Mesenchymal stem cell (in vitro differentiated cells and primary cell): ENCODE data around the gene ITGAD.

Source experiments
- DNase-seq: peaks from one replicate; pipeline ENCODE4 v3.0.0-alpha.2; 2013
- H2AFZ ChIP-seq: one replicate; pipeline ENCODE4 v1.6.1; 2013; ENCODE audit warnings: low read depth, mild to moderate bottlenecking, control low read depth, inconsistent platforms, low read length, moderate library complexity
- H2AK5ac ChIP-seq: 2 replicates; pipeline ENCODE4 v1.6.1; 2013; ENCODE audit warnings: low read length, moderate library complexity, mild to moderate bottlenecking, inconsistent platforms; ENCODE audit not compliant: severe bottlenecking
- H2BK120ac ChIP-seq: one replicate; pipeline ENCODE4 v1.6.1; 2013; ENCODE audit warnings: low read depth, mild to moderate bottlenecking, inconsistent platforms, low read length, moderate library complexity
- H2BK12ac ChIP-seq, 2 experiments: one replicate each; pipeline ENCODE4 v1.6.1; 2013; ENCODE audit warnings: inconsistent platforms in 2 of 2, low read length in 2 of 2, mild to moderate bottlenecking in 2 of 2, moderate library complexity in 2 of 2, control low read depth in 1 of 2
- H2BK15ac ChIP-seq: one replicate; pipeline ENCODE4 v1.6.1; 2013; ENCODE audit warnings: mild to moderate bottlenecking, low read depth, inconsistent platforms; ENCODE audit not compliant: poor library complexity, severe bottlenecking
- H2BK5ac ChIP-seq: 2 replicates; pipeline ENCODE4 v1.6.1; 2013; ENCODE audit warnings: low read depth, mild to moderate bottlenecking, low read length, control low read depth, inconsistent platforms; ENCODE audit not compliant: poor library complexity, severe bottlenecking
- H3K14ac ChIP-seq, 2 experiments: one replicate each; pipeline ENCODE4 v1.6.1; 2013; ENCODE audit warnings: inconsistent platforms in 2 of 2, low read length in 2 of 2, control low read depth in 1 of 2, mild to moderate bottlenecking in 1 of 2, moderate library complexity in 1 of 2
- H3K18ac ChIP-seq, 2 experiments: one replicate each; pipeline ENCODE4 v1.6.1; 2013; ENCODE audit warnings: inconsistent platforms in 2 of 2, low read length in 2 of 2, control low read depth in 1 of 2, low read depth in 1 of 2, mild to moderate bottlenecking in 1 of 2
- H3K23ac ChIP-seq, 2 experiments: one replicate each; pipeline ENCODE4 v1.6.1; 2013; ENCODE audit warnings: inconsistent platforms in 2 of 2, low read length in 2 of 2, mild to moderate bottlenecking in 2 of 2, moderate library complexity in 2 of 2, control low read depth in 1 of 2
- H3K27ac ChIP-seq: 2 replicates; pipeline ENCODE4 v1.5.1; 2013; ENCODE audit warnings: mild to moderate bottlenecking, moderate library complexity, low read length, control low read depth, inconsistent platforms; ENCODE audit not compliant: poor library complexity, severe bottlenecking
- H3K27me3 ChIP-seq, 2 experiments: 2 replicates each; pipeline versions ENCODE4 v1.6.1 to v1.7.0; 2013; ENCODE audit warnings: low read length in 2 of 2, mild to moderate bottlenecking in 2 of 2, moderate library complexity in 2 of 2, control low read depth in 1 of 2, inconsistent platforms in 1 of 2; ENCODE audit not compliant: control insufficient read depth in 1 of 2, insufficient read depth in 1 of 2
- H3K36me3 ChIP-seq, 2 experiments: 2 replicates each; pipeline versions ENCODE4 v1.6.1 to v1.7.0; 2013; ENCODE audit warnings: low read length in 2 of 2, control low read depth in 1 of 2, inconsistent platforms in 1 of 2, low read depth in 1 of 2, mild to moderate bottlenecking in 1 of 2; ENCODE audit not compliant: insufficient read depth in 2 of 2, control insufficient read depth in 1 of 2
- H3K4ac ChIP-seq, 2 experiments: one replicate each; pipeline ENCODE4 v1.6.1; 2013; ENCODE audit warnings: inconsistent platforms in 2 of 2, low read length in 2 of 2, mild to moderate bottlenecking in 2 of 2, moderate library complexity in 2 of 2, control low read depth in 1 of 2, low read depth in 1 of 2
- H3K4me1 ChIP-seq: 2 replicates; pipeline ENCODE4 v1.6.1; 2013; ENCODE audit warnings: low read depth, low read length, control low read depth; ENCODE audit not compliant: control insufficient read depth, insufficient read depth
- H3K4me2 ChIP-seq: 2 replicates; pipeline ENCODE4 v1.6.1; 2013; ENCODE audit warnings: low read length, mild to moderate bottlenecking, inconsistent platforms; ENCODE audit not compliant: poor library complexity, severe bottlenecking
- H3K4me3 ChIP-seq, 2 experiments: 2 replicates each; pipeline versions ENCODE4 v1.5.1 to v1.7.0; 2013; ENCODE audit warnings: low read length in 2 of 2, mild to moderate bottlenecking in 2 of 2, control low read depth in 1 of 2, low read depth in 1 of 2; ENCODE audit not compliant: insufficient read depth in 1 of 2
- H3K79me1 ChIP-seq: replicated peaks from 2 replicates; pipeline ENCODE4 v1.6.1; 2013; ENCODE audit warnings: mild to moderate bottlenecking, control low read depth, low read length, inconsistent platforms; ENCODE audit not compliant: poor library complexity, severe bottlenecking
- H3K9ac ChIP-seq: 2 replicates; pipeline ENCODE4 v1.7.0; 2013; ENCODE audit warnings: mild to moderate bottlenecking, low read length, moderate library complexity
- H3K9me3 ChIP-seq: 2 replicates; pipeline ENCODE4 v1.7.0; 2013; ENCODE audit warnings: mild to moderate bottlenecking, low read length; ENCODE audit not compliant: control insufficient read depth
- H4K8ac ChIP-seq: one replicate; pipeline ENCODE4 v1.6.1; 2013; ENCODE audit warnings: inconsistent platforms, mild to moderate bottlenecking, low read length, moderate library complexity
- H4K91ac ChIP-seq: one replicate; pipeline ENCODE4 v1.6.1; 2013; ENCODE audit warnings: mild to moderate bottlenecking, low read length, inconsistent platforms
- WGBS: methylation state at CpG from one replicate; pipeline ENCODE4 v1.1.7; 2013; ENCODE audit warnings: mixed read lengths; 5-methylcytosine and 5-hydroxymethylcytosine counted together

The ITGAD gene

DNA sequence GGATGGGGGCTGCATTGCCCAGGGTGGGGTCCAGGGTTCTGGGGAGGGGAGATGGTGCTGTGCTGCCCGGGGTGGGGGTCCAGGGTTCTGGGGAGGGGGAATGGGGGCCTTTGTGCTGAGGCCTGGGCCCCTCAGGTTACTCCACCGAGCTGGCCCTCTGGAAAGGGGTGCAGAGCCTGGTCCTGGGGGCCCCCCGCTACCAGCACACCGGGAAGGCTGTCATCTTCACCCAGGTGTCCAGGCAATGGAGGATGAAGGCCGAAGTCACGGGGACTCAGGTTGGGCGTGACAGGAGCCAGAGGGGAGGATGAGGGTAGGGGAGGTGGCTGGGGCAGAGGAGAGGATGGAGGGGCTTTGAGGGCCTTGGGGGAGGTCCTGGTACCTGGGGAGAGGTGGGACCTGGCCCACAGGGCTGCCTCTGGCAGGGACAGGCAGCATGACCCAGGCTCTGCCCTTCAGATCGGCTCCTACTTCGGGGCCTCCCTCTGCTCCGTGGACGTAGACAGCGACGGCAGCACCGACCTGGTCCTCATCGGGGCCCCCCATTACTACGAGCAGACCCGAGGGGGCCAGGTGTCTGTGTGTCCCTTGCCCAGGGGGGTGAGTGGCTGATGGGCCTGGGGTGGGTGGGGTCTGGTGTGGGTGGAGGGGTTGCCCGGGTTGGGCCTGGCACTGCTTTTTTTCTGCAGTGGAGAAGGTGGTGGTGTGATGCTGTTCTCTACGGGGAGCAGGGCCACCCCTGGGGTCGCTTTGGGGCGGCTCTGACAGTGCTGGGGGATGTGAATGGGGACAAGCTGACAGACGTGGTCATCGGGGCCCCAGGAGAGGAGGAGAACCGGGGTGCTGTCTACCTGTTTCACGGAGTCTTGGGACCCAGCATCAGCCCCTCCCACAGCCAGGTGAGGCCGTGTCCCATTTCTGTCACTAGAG, 30.4 kb upstream of the ITGAD start:
- no peak overlapping the region for H2BK120ac ChIP-seq
- H3K23ac ChIP-seq, result no peak overlapping the region
- peaks cover 5 to 30% of the 10 kb centered on the region in 2 experiments for H3K27me3 ChIP-seq
- H2BK15ac ChIP-seq, result no peak overlapping the region
- no peak for DNase-seq
- H2BK5ac ChIP-seq, result no peak overlapping the region
- H3K18ac ChIP-seq, result no peak overlapping the region
- no peaks in the 10 kb centered on the region for H3K79me1 ChIP-seq
- no peak overlapping the region for H4K8ac ChIP-seq
- H3K36me3 ChIP-seq, result no peaks in the 10 kb centered on the region
- no peak overlapping the region for H2AFZ ChIP-seq
- no peak overlapping the region for H3K4me2 ChIP-seq
- H3K9me3 ChIP-seq, result no peaks in the 10 kb centered on the region
- H3K4ac ChIP-seq, result no peak overlapping the region
- no peaks in the 10 kb centered on the region for H3K4me1 ChIP-seq
- no peak overlapping the region for H2BK12ac ChIP-seq
- H3K27ac ChIP-seq, result no peak overlapping the region
- H3K14ac ChIP-seq, result no peak overlapping the region
- peak overlapping the region in 1 of 2 experiments; percentile 26 for H3K4me3 ChIP-seq
- no peak overlapping the region for H3K9ac ChIP-seq
- 82% methylated on average over 26 of the region's 26 CpGs for WGBS
- no peak overlapping the region for H4K91ac ChIP-seq
- no peak overlapping the region for H2AK5ac ChIP-seq

DNA sequence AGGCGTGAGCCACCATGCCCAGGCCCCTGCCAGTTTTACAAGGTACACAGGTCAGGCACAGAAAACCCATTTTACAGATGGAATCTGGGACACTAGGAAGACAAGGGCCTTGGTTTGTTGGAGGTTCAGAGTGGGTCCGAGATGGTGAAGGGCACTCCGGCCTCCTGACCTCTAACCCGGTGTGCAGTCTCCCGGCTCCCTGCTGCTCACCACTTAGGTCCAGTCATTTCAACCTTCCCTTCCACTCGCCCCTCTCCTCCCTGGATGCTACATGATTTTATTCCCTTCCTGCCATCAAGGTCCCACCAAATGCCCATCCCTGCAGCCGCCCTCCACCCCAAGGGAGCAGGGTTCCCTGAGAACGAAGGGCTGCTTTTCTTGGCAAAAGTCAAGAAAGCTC, 29.4 kb upstream of the ITGAD start:
- no peak overlapping the region for H3K9ac ChIP-seq
- no peak overlapping the region for H2BK15ac ChIP-seq
- H4K91ac ChIP-seq, result no peak overlapping the region
- no peak overlapping the region for H3K23ac ChIP-seq
- no peak overlapping the region for H3K14ac ChIP-seq
- no peak overlapping the region for H2AFZ ChIP-seq
- no peak overlapping the region for H2AK5ac ChIP-seq
- H3K18ac ChIP-seq, result no peak overlapping the region
- no peaks in the 10 kb centered on the region for H3K4me1 ChIP-seq
- no peaks in the 10 kb centered on the region for H3K9me3 ChIP-seq
- 80% methylated on average over 8 of the region's 8 CpGs for WGBS
- H2BK5ac ChIP-seq, result no peak overlapping the region
- DNase-seq, result no peak
- no peak overlapping the region for H2BK12ac ChIP-seq
- H3K79me1 ChIP-seq, result no peaks in the 10 kb centered on the region
- no peak overlapping the region for H3K4me3 ChIP-seq
- H3K4ac ChIP-seq, result no peak overlapping the region
- H4K8ac ChIP-seq, result no peak overlapping the region
- H2BK120ac ChIP-seq, result no peak overlapping the region
- no peaks in the 10 kb centered on the region for H3K36me3 ChIP-seq
- H3K27ac ChIP-seq, result no peak overlapping the region
- H3K27me3 ChIP-seq, result peaks cover 5 to 30% of the 10 kb centered on the region in 2 experiments
- H3K4me2 ChIP-seq, result no peak overlapping the region

DNA sequence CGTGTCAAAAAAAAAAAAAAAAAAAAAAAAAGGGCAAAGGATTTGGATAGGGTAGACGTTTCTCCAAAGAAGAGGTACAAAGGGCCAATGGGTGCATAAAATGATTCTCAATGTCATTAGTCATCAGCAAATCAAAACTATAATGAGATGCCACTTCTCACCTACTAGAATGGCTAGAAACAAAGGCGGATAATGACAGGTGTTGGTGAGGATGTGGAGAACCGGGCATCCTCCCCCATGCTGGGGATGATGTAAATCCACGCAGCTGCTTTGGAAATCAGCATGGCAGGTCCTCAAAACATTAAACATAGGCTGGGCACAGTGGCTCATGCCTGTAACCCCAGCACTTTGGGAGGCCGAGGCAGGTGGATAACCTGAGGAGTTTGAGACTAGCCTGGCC, 28.7 kb upstream of the ITGAD start:
- no peak overlapping the region for H3K4me3 ChIP-seq
- no peak overlapping the region for H2BK120ac ChIP-seq
- no peaks in the 10 kb centered on the region for H3K4me1 ChIP-seq
- 92% methylated on average over 4 of the region's 6 CpGs for WGBS
- H3K4ac ChIP-seq, result no peak overlapping the region
- H3K79me1 ChIP-seq, result no peaks in the 10 kb centered on the region
- no peak overlapping the region for H4K91ac ChIP-seq
- no peak for DNase-seq
- H3K27ac ChIP-seq, result no peak overlapping the region
- no peak overlapping the region for H2BK15ac ChIP-seq
- peaks cover 5 to 30% of the 10 kb centered on the region in 2 experiments for H3K27me3 ChIP-seq
- H3K36me3 ChIP-seq, result no peaks in the 10 kb centered on the region
- no peak overlapping the region for H2BK12ac ChIP-seq
- H2AK5ac ChIP-seq, result no peak overlapping the region
- no peak overlapping the region for H3K18ac ChIP-seq
- H3K9me3 ChIP-seq, result no peaks in the 10 kb centered on the region
- H3K23ac ChIP-seq, result no peak overlapping the region
- H2BK5ac ChIP-seq, result no peak overlapping the region
- no peak overlapping the region for H3K9ac ChIP-seq
- no peak overlapping the region for H2AFZ ChIP-seq
- no peak overlapping the region for H4K8ac ChIP-seq
- no peak overlapping the region for H3K4me2 ChIP-seq
- no peak overlapping the region for H3K14ac ChIP-seq

DNA sequence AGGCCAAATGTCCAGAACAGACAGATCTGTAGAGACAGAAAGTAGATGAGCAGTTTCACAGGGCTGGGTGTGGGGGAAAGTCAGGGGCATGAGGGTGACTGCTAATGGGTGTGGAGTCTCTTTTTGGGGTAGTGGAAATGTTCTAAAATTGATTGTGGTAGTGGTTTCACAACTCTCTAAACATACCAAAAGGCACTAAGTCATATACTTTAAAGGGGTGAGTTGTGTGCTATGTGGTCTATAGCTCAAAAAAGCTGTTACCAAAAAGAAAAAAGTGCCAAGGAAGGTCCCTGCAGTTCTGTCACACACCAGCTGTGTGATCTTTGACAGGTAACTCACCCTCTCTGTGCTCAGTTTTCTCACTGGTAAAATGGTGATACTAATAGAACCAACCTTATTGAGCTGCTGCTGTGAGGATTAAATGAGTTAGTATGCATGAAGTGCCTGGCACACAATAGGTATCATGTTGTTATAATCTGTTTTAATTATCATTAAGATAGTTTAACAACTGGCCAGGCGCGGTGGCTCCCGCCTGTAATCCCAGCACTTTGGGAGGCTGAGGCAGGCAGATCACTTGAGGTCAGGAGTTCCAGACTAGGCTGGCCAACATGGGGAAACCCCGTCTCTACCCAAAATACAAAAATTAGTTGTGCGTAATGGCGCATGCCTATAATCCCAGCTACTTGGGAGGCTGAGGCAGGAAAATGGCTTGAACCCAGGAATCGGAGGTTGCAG, 27.8 kb upstream of the ITGAD start:
- WGBS, result 86% methylated on average over 7 of the region's 7 CpGs
- Histone ChIP-seq H3K4me3 (no peak overlapping the region), H3K14ac (no peak overlapping the region), H3K27me3 (peaks cover 5 to 28% of the 10 kb centered on the region in 2 experiments), H2AFZ (no peak overlapping the region), H3K27ac (no peak overlapping the region), H3K79me1 (no peaks in the 10 kb centered on the region), H3K4me1 (no peaks in the 10 kb centered on the region), H2BK15ac (no peak overlapping the region), H2BK12ac (no peak overlapping the region), H4K8ac (no peak overlapping the region), H3K23ac (no peak overlapping the region), H3K4me2 (no peak overlapping the region), H2BK120ac (no peak overlapping the region), H4K91ac (no peak overlapping the region), H2BK5ac (no peak overlapping the region), H3K36me3 (no peaks in the 10 kb centered on the region), H3K18ac (no peak overlapping the region), H3K9ac (no peak overlapping the region), H3K4ac (no peak overlapping the region), H3K9me3 (no peaks in the 10 kb centered on the region), H2AK5ac (no peak overlapping the region)
- no peak for DNase-seq
